Measurements from ENCODE around the gene CWF19L2. TPM values are rescaled to one million over a fixed set of nuclear protein-coding genes. Genes with fewer than 3 reads are reported as not detected.

The CWF19L2 gene
- total RNA-seq, 1 donor from 2014 or later: 7.9 TPM

- Mint-ChIP-seq H3K9me3 (ENCODE audit: low read depth) (no peaks in the 10 kb centered on the region), H3K4me3 (ENCODE audit: unreplicated experiment) (no peak overlapping the region), H3K27ac (ENCODE audit: unreplicated experiment) (no peak overlapping the region), H3K4me1 (ENCODE audit: low read depth) (peaks cover 6% of the 10 kb centered on the region), H3K36me3 (ENCODE audit: low read depth) (peaks cover 22% of the 10 kb centered on the region), H3K27me3 (ENCODE audit: low read depth) (no peaks in the 10 kb centered on the region)
- no peak for TF ChIP-seq CTCF (IDR thresholded peaks at IDR 0.05)
- DNase-seq (ENCODE audit: low spot score): no peak
Measured at GRCh38 chr11:107387666-107388065, 70.0 kb downstream of the CWF19L2 start.

- no peak for TF ChIP-seq CTCF (IDR thresholded peaks at IDR 0.05)
Measured at GRCh38 chr11:107385361-107385981, 72.2 kb downstream of the CWF19L2 start.

DNA sequence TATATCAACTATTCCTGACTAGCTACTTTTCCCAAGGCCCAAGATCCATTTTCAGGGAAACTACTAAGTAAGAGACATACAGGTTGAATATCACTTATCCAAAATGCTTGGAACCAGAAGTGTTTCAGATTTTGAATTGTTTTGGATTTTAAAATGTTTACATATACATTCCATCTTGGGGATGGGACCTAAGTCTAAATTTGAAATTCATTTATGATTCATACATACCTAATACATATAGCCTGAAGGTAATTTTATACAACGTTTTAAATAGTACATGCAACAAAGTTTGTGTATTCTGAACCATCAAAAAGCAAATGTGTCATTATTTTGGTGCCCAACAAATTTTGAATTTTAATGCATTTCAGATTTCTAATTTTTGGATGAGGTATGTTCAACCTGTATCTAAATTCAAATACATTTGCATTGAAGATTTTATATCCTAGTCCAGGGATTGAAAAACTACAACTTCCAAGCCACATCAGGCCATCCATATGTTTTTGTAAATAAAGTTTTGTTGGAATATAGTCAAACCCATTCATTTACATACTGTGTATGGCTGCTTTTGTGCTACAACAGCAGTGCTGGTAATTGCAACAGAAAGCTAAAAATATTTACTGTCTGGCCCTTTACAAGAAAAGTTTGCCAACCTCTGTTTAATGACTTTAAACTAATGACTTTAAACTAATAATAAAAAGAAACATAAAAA is 73.3 kb downstream of the CWF19L2 start:
- H3K27me3 Mint-ChIP-seq (ENCODE audit: low read depth): no peaks in the 10 kb centered on the region
- H3K4me1 Mint-ChIP-seq (ENCODE audit: low read depth): peaks cover 6% of the 10 kb centered on the region
- H3K4me3 Mint-ChIP-seq (ENCODE audit: unreplicated experiment): no peak overlapping the region
- DNase-seq (ENCODE audit: low spot score): no peak
- H3K9me3 Mint-ChIP-seq (ENCODE audit: low read depth): no peaks in the 10 kb centered on the region
- TF ChIP-seq CTCF (IDR thresholded peaks at IDR 0.05): no peak
- H3K27ac Mint-ChIP-seq (ENCODE audit: unreplicated experiment): no peak overlapping the region
- H3K36me3 Mint-ChIP-seq (ENCODE audit: low read depth): peaks cover 3% of the 10 kb centered on the region

More at GRCh38 chr11:107385361-107385981, 72.2 kb downstream of the CWF19L2 start:
- Mint-ChIP-seq H3K9me3 (ENCODE audit: low read depth) (no peaks in the 10 kb centered on the region), H3K27me3 (ENCODE audit: low read depth) (no peaks in the 10 kb centered on the region), H3K36me3 (ENCODE audit: low read depth) (peaks cover 7% of the 10 kb centered on the region), H3K4me1 (ENCODE audit: low read depth) (peaks cover 6% of the 10 kb centered on the region), H3K4me3 (ENCODE audit: unreplicated experiment) (no peak overlapping the region), H3K27ac (ENCODE audit: unreplicated experiment) (no peak overlapping the region)
- no peak for DNase-seq (ENCODE audit: low spot score)

DNA sequence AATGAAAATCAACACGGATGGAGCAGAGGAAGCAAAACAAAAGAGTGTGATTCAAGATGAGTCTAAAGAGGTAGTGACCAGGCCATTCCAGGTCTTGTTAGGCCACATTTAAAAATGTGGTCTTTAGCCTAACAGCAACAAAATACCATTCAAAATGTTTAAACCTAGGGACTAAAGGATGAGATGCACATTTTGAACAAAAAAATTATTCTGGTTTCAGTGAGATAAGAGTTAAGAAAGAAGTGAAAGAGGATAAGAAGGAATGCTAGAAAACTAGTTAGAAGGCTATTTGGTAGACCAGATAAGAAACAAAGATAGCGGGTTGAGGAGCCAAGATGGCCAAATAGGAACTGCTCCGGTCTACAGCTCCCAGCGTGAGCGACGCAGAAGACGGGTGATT is 85.2 kb downstream of the CWF19L2 start:
- no peak for TF ChIP-seq CTCF (IDR thresholded peaks at IDR 0.05)
- no peaks in the 10 kb centered on the region for H3K9me3 Mint-ChIP-seq (ENCODE audit: low read depth)
- H3K27me3 Mint-ChIP-seq (ENCODE audit: low read depth): no peaks in the 10 kb centered on the region
- no peak overlapping the region for H3K4me3 Mint-ChIP-seq (ENCODE audit: unreplicated experiment)
- H3K36me3 Mint-ChIP-seq (ENCODE audit: low read depth): no peaks in the 10 kb centered on the region
- H3K27ac Mint-ChIP-seq (ENCODE audit: unreplicated experiment): no peak overlapping the region
- DNase-seq (ENCODE audit: low spot score): no peak
- no peaks in the 10 kb centered on the region for H3K4me1 Mint-ChIP-seq (ENCODE audit: low read depth)

DNA sequence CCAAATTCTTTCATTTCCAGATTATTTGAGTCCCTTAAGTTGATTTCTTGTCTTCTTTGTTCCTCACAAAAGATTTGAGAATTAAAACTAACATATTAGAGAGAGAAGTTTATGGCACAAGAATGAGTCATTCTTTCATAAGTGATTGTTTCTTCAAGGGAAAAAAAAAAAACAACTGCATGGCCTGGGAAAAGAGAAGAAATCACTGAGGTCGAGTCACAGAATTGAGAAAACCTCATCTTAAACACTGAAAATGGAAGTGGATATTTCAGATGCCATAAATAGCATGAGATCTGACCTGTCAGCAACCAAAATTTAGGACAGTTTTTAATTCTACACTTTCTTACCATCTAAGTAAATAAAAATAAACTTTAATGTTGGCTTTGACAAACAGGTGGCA is 87.2 kb downstream of the CWF19L2 start:
- Mint-ChIP-seq H3K27ac (ENCODE audit: unreplicated experiment) (no peak overlapping the region), H3K4me1 (ENCODE audit: low read depth) (no peaks in the 10 kb centered on the region), H3K36me3 (ENCODE audit: low read depth) (no peaks in the 10 kb centered on the region), H3K9me3 (ENCODE audit: low read depth) (no peaks in the 10 kb centered on the region), H3K4me3 (ENCODE audit: unreplicated experiment) (no peak overlapping the region), H3K27me3 (ENCODE audit: low read depth) (no peaks in the 10 kb centered on the region)
- DNase-seq (ENCODE audit: low spot score): no peak
- no peak for TF ChIP-seq CTCF (IDR thresholded peaks at IDR 0.05)

Data from chondrocyte (in vitro differentiated cells).